Mesenchymal stem cell (in vitro differentiated cells and primary cell): ENCODE measurements around the gene EMID1.
A peak's percentile ranks its signal among the peaks of the same experiment; 100 is the strongest.

ENCODE experiments used
- DNase-seq: peaks from one replicate; pipeline ENCODE4 v3.0.0-alpha.2; 2013
- H2AFZ ChIP-seq: one replicate; pipeline ENCODE4 v1.6.1; 2013; ENCODE audit warnings: low read depth, mild to moderate bottlenecking, control low read depth, inconsistent platforms, low read length, moderate library complexity
- H2AK5ac ChIP-seq: 2 replicates; pipeline ENCODE4 v1.6.1; 2013; ENCODE audit warnings: low read length, moderate library complexity, mild to moderate bottlenecking, inconsistent platforms; ENCODE audit not compliant: severe bottlenecking
- H2BK120ac ChIP-seq: one replicate; pipeline ENCODE4 v1.6.1; 2013; ENCODE audit warnings: low read depth, mild to moderate bottlenecking, inconsistent platforms, low read length, moderate library complexity
- H2BK12ac ChIP-seq, 2 experiments: one replicate each; pipeline ENCODE4 v1.6.1; 2013; ENCODE audit warnings: inconsistent platforms in 2 of 2, low read length in 2 of 2, mild to moderate bottlenecking in 2 of 2, moderate library complexity in 2 of 2, control low read depth in 1 of 2
- H2BK15ac ChIP-seq: one replicate; pipeline ENCODE4 v1.6.1; 2013; ENCODE audit warnings: mild to moderate bottlenecking, low read depth, inconsistent platforms; ENCODE audit not compliant: poor library complexity, severe bottlenecking
- H2BK5ac ChIP-seq: 2 replicates; pipeline ENCODE4 v1.6.1; 2013; ENCODE audit warnings: low read depth, mild to moderate bottlenecking, low read length, control low read depth, inconsistent platforms; ENCODE audit not compliant: poor library complexity, severe bottlenecking
- H3K14ac ChIP-seq, 2 experiments: one replicate each; pipeline ENCODE4 v1.6.1; 2013; ENCODE audit warnings: inconsistent platforms in 2 of 2, low read length in 2 of 2, control low read depth in 1 of 2, mild to moderate bottlenecking in 1 of 2, moderate library complexity in 1 of 2
- H3K18ac ChIP-seq, 2 experiments: one replicate each; pipeline ENCODE4 v1.6.1; 2013; ENCODE audit warnings: inconsistent platforms in 2 of 2, low read length in 2 of 2, control low read depth in 1 of 2, low read depth in 1 of 2, mild to moderate bottlenecking in 1 of 2
- H3K23ac ChIP-seq, 2 experiments: one replicate each; pipeline ENCODE4 v1.6.1; 2013; ENCODE audit warnings: inconsistent platforms in 2 of 2, low read length in 2 of 2, mild to moderate bottlenecking in 2 of 2, moderate library complexity in 2 of 2, control low read depth in 1 of 2
- H3K27ac ChIP-seq: 2 replicates; pipeline ENCODE4 v1.5.1; 2013; ENCODE audit warnings: mild to moderate bottlenecking, moderate library complexity, low read length, control low read depth, inconsistent platforms; ENCODE audit not compliant: poor library complexity, severe bottlenecking
- H3K27me3 ChIP-seq, 2 experiments: 2 replicates each; pipeline versions ENCODE4 v1.6.1 to v1.7.0; 2013; ENCODE audit warnings: low read length in 2 of 2, mild to moderate bottlenecking in 2 of 2, moderate library complexity in 2 of 2, control low read depth in 1 of 2, inconsistent platforms in 1 of 2; ENCODE audit not compliant: control insufficient read depth in 1 of 2, insufficient read depth in 1 of 2
- H3K36me3 ChIP-seq, 2 experiments: 2 replicates each; pipeline versions ENCODE4 v1.6.1 to v1.7.0; 2013; ENCODE audit warnings: low read length in 2 of 2, control low read depth in 1 of 2, inconsistent platforms in 1 of 2, low read depth in 1 of 2, mild to moderate bottlenecking in 1 of 2; ENCODE audit not compliant: insufficient read depth in 2 of 2, control insufficient read depth in 1 of 2
- H3K4ac ChIP-seq, 2 experiments: one replicate each; pipeline ENCODE4 v1.6.1; 2013; ENCODE audit warnings: inconsistent platforms in 2 of 2, low read length in 2 of 2, mild to moderate bottlenecking in 2 of 2, moderate library complexity in 2 of 2, control low read depth in 1 of 2, low read depth in 1 of 2
- H3K4me1 ChIP-seq: 2 replicates; pipeline ENCODE4 v1.6.1; 2013; ENCODE audit warnings: low read depth, low read length, control low read depth; ENCODE audit not compliant: control insufficient read depth, insufficient read depth
- H3K4me2 ChIP-seq: 2 replicates; pipeline ENCODE4 v1.6.1; 2013; ENCODE audit warnings: low read length, mild to moderate bottlenecking, inconsistent platforms; ENCODE audit not compliant: poor library complexity, severe bottlenecking
- H3K4me3 ChIP-seq, 2 experiments: 2 replicates each; pipeline versions ENCODE4 v1.5.1 to v1.7.0; 2013; ENCODE audit warnings: low read length in 2 of 2, mild to moderate bottlenecking in 2 of 2, control low read depth in 1 of 2, low read depth in 1 of 2; ENCODE audit not compliant: insufficient read depth in 1 of 2
- H3K79me1 ChIP-seq: replicated peaks from 2 replicates; pipeline ENCODE4 v1.6.1; 2013; ENCODE audit warnings: mild to moderate bottlenecking, control low read depth, low read length, inconsistent platforms; ENCODE audit not compliant: poor library complexity, severe bottlenecking
- H3K9ac ChIP-seq: 2 replicates; pipeline ENCODE4 v1.7.0; 2013; ENCODE audit warnings: mild to moderate bottlenecking, low read length, moderate library complexity
- H3K9me3 ChIP-seq: 2 replicates; pipeline ENCODE4 v1.7.0; 2013; ENCODE audit warnings: mild to moderate bottlenecking, low read length; ENCODE audit not compliant: control insufficient read depth
- H4K8ac ChIP-seq: one replicate; pipeline ENCODE4 v1.6.1; 2013; ENCODE audit warnings: inconsistent platforms, mild to moderate bottlenecking, low read length, moderate library complexity
- H4K91ac ChIP-seq: one replicate; pipeline ENCODE4 v1.6.1; 2013; ENCODE audit warnings: mild to moderate bottlenecking, low read length, inconsistent platforms
- WGBS: methylation state at CpG from one replicate; pipeline ENCODE4 v1.1.7; 2013; ENCODE audit warnings: mixed read lengths; 5-methylcytosine and 5-hydroxymethylcytosine counted together

The EMID1 gene

DNA sequence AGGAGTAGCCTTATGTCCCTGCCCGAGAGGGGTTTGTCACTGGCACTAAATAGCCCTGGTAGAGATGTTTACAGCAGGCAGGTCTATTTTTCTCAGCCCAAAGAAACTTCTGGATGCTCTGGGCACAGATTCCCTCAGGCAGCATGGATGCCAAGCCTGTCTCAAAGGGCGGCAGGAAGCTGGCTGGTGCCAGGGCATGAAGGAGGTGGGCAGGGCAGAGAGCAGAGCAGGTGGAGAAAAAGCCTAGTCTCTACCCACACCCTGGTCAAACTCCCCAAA, 96.6 kb downstream of the EMID1 start:
- Histone ChIP-seq H4K8ac (no peak overlapping the region), H3K9ac (no peak overlapping the region), H2BK120ac (no peak overlapping the region), H3K9me3 (no peaks in the 10 kb centered on the region), H3K23ac (no peak overlapping the region), H2AFZ (no peak overlapping the region), H2BK15ac (no peak overlapping the region), H3K27me3 (no peaks in the 10 kb centered on the region), H3K4me3 (no peak overlapping the region), H3K14ac (no peak overlapping the region), H3K4me1 (peaks cover 17% of the 10 kb centered on the region), H3K27ac (no peak overlapping the region), H3K18ac (no peak overlapping the region), H2BK12ac (no peak overlapping the region), H2BK5ac (no peak overlapping the region), H3K79me1 (peaks cover 6% of the 10 kb centered on the region), H4K91ac (no peak overlapping the region), H3K4ac (no peak overlapping the region), H2AK5ac (peak overlapping the region; percentile 26), H3K4me2 (no peak overlapping the region), H3K36me3 (peaks cover 38 to 50% of the 10 kb centered on the region in 2 experiments)
- WGBS = 98% methylated on average over 2 of the region's 2 CpGs
- DNase-seq = no peak

DNA sequence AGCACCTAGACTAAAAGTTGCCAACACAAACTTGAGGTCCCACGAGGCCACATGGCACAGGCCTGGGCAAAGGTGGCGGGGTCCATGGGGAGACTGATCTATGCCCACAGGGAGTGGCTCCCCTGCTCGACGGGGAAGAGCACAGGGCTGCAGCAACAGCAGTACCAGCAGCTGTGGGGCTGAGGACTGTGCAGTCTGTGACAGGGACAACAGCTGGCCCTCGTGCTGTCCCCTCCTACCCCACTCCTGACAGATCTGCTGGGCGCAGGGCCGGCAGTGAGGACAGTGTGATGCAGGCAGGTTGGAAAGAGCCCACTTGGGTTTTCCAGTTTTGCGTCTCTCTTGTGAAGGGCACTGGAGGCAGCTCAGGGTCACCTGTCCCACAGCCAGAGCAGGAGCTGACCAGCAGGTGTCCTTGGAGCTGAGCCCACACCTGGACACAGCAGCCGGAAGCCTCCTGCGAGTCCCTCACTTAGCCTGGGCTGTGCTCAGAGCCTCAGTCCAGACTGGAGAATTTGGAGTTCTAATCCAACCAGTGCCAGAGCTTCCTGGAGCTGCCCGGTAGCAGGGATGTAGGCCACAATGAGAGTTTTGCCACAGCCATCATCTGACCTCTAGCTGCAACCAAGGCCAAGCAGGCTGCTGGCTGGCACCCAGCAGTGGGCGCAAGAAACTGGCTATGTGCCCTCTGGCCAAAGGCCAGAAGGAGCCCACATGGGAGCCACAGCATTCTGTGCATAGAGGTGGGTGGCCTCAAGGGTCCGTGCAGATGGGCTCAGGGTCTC, 97.2 kb downstream of the EMID1 start:
- no peak overlapping the region for H2AFZ ChIP-seq
- H3K14ac ChIP-seq = no peak overlapping the region
- no peak overlapping the region for H3K4me3 ChIP-seq
- H3K23ac ChIP-seq = no peak overlapping the region
- no peak for DNase-seq
- peak overlapping the region; percentile 54 for H2AK5ac ChIP-seq
- H3K27me3 ChIP-seq = no peaks in the 10 kb centered on the region
- H3K9ac ChIP-seq = no peak overlapping the region
- H2BK15ac ChIP-seq = no peak overlapping the region
- H3K4me1 ChIP-seq = peaks cover 22% of the 10 kb centered on the region
- H3K36me3 ChIP-seq = peaks cover 32 to 45% of the 10 kb centered on the region in 2 experiments
- H2BK120ac ChIP-seq = no peak overlapping the region
- peak overlapping the region in 1 of 2 experiments; percentile 48 for H2BK12ac ChIP-seq
- H4K91ac ChIP-seq = no peak overlapping the region
- no peak overlapping the region for H2BK5ac ChIP-seq
- no peak overlapping the region for H3K27ac ChIP-seq
- H3K4me2 ChIP-seq = no peak overlapping the region
- 81% methylated on average over 13 of the region's 13 CpGs for WGBS
- peaks cover 6% of the 10 kb centered on the region for H3K79me1 ChIP-seq
- peak overlapping the region in 1 of 2 experiments; percentile 37 for H3K18ac ChIP-seq
- H4K8ac ChIP-seq = no peak overlapping the region
- no peaks in the 10 kb centered on the region for H3K9me3 ChIP-seq
- H3K4ac ChIP-seq = no peak overlapping the region

- no peak overlapping the region for H3K27ac ChIP-seq
- peaks cover 11% of the 10 kb centered on the region for H3K79me1 ChIP-seq
- H3K4me3 ChIP-seq = no peak overlapping the region
- no peak overlapping the region for H3K14ac ChIP-seq
- DNase-seq = no peak
- no peak overlapping the region for H2BK15ac ChIP-seq
- peak overlapping the region; percentile 73 for H4K91ac ChIP-seq
- H3K27me3 ChIP-seq = no peaks in the 10 kb centered on the region
- H3K9me3 ChIP-seq = no peaks in the 10 kb centered on the region
- H3K23ac ChIP-seq = no peak overlapping the region
- peaks cover 48% of the 10 kb centered on the region for H3K4me1 ChIP-seq
- H2BK120ac ChIP-seq = no peak overlapping the region
- no peak overlapping the region for H2BK5ac ChIP-seq
- H2AFZ ChIP-seq = peak overlapping the region; percentile 55
- 64% methylated on average over 7 of the region's 7 CpGs for WGBS
- H2BK12ac ChIP-seq = peak overlapping the region in 1 of 2 experiments; percentile 82
- H2AK5ac ChIP-seq = no peak overlapping the region
- no peak overlapping the region for H3K9ac ChIP-seq
- no peak overlapping the region for H3K4me2 ChIP-seq
- H3K18ac ChIP-seq = peak overlapping the region in 1 of 2 experiments; percentile 79
- H4K8ac ChIP-seq = no peak overlapping the region
- H3K4ac ChIP-seq = peak overlapping the region in 1 of 2 experiments; percentile 87
- peaks cover 4 to 36% of the 10 kb centered on the region in 2 experiments for H3K36me3 ChIP-seq
Observed at GRCh38 chr22:29305836-29306174, 100.1 kb downstream of the EMID1 start.

DNA sequence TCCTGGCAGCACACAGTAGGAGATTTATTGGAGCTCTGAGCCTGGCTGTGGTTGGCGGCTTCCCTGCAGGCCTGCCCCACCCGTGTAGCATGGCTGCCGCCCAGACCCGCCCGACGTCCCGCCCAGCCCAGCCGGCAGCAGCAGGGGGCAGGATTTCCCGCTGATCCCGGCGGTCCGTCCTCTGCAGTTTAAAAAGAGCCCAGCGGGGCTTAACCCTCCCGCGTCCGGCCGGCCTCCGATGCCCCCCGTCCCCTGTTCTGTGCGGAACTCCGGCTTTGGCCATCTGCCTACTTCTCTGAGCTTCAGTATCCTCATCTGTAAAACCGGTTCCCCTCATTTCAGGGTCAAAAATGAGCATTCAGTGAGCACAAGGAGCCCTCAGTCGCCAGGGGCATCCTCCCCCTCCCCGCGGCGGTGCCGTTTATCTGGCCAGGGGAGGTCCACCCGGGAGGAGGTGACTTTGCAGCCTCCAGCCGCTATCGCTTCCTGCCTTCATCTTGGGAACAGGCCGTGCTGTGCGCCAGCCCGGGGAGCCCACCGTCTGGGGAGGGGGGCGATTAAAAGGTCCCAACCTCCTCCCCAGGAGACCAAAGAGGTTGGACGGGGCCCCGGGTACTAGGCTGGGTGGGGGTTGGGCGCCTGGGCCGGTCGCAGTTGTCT, 100.6 kb downstream of the EMID1 start, which contains the start of gene GAS2L1:
GAS2L1 (plus strand) TSS at position 476 of the 660 bp plus-strand sequence. CDS start 1,456 bp downstream, outside the sequence.
- peak within 1 kb of the TSS in 1 of 2 experiments; percentile 91 for H3K14ac ChIP-seq
- H2BK120ac ChIP-seq = peak within 1 kb of the TSS; percentile 95
- peaks cover 52% of the 10 kb centered on the region for H3K4me1 ChIP-seq
- peak within 1 kb of the TSS; percentile 81 for H3K27ac ChIP-seq
- peak within 1 kb of the TSS; percentile 39 for H2BK5ac ChIP-seq
- peak within 1 kb of the TSS; percentile 76 for H4K91ac ChIP-seq
- H3K4ac ChIP-seq = peak within 1 kb of the TSS; percentile 52 to 87
- H3K18ac ChIP-seq = peak within 1 kb of the TSS; percentile 68 to 92
- peak within 1 kb of the TSS; percentile 72 for H2AFZ ChIP-seq
- peak within 1 kb of the TSS in 1 of 2 experiments; percentile 66 for H3K23ac ChIP-seq
- H2BK15ac ChIP-seq = peak within 1 kb of the TSS; percentile 90
- peak within 1 kb of the TSS; percentile 40 for H2AK5ac ChIP-seq
- H3K9ac ChIP-seq = peak within 1 kb of the TSS; percentile 87
- DNase-seq = peak; percentile 87
- no peaks in the 10 kb centered on the region for H3K27me3 ChIP-seq
- peaks cover 11% of the 10 kb centered on the region for H3K79me1 ChIP-seq
- peak within 1 kb of the TSS; percentile 90 for H3K4me2 ChIP-seq
- H3K9me3 ChIP-seq = no peaks in the 10 kb centered on the region
- H3K4me3 ChIP-seq = peak within 1 kb of the TSS; percentile 71 to 96
- peak within 1 kb of the TSS; percentile 82 to 93 for H2BK12ac ChIP-seq
- WGBS = under 1% methylated on average over 37 of the region's 40 CpGs
- H4K8ac ChIP-seq = peak within 1 kb of the TSS; percentile 87
- peaks cover 0 to 33% of the 10 kb centered on the region in 2 experiments for H3K36me3 ChIP-seq
